Fibroblast of lung (primary cell): Measurements from ENCODE around the gene PRG2. TPM values are rescaled to one million over a fixed set of nuclear protein-coding genes. Genes with fewer than 3 reads are reported as not detected.

Experiments used
- DNase-seq, 2 donors: peaks; one replicate each; pipeline versions ENCODE4 v3.0.0 to v3.0.0-alpha.2; 2010; ENCODE audit warnings: low read depth in 2 of 2
- H2AFZ ChIP-seq: 2 replicates; pipeline ENCODE4 v1.5.1; 2012; ENCODE audit warnings: low read length, control low read depth, inconsistent platforms
- H3K27ac ChIP-seq: 2 replicates; pipeline ENCODE4 v1.5.1; 2011; ENCODE audit warnings: low read length, control low read depth; ENCODE audit not compliant: insufficient read depth
- H3K27me3 ChIP-seq: 2 replicates; pipeline ENCODE4 v1.5.1; 2011; ENCODE audit warnings: mild to moderate bottlenecking, low read length; ENCODE audit not compliant: control insufficient read depth, insufficient read depth
- H3K36me3 ChIP-seq: 2 replicates; pipeline ENCODE4 v1.5.1; 2011; ENCODE audit warnings: low read length; ENCODE audit not compliant: control insufficient read depth, insufficient read depth
- H3K4me1 ChIP-seq: 2 replicates; pipeline ENCODE4 v1.5.1; 2011; ENCODE audit warnings: low read length; ENCODE audit not compliant: control insufficient read depth, insufficient read depth; ENCODE audit errors: extremely low read depth
- H3K4me2 ChIP-seq: 2 replicates; pipeline ENCODE4 v1.5.1; 2011; ENCODE audit warnings: low read length, control low read depth; ENCODE audit not compliant: insufficient read depth; ENCODE audit errors: extremely low read depth
- H3K4me3 ChIP-seq, 4 experiments: fragments of 200-600 bp in 1 of 4; sonication (generic) in 1 of 4; replicated peaks in 1 of 4; 2 replicates each; pipeline ENCODE4 v1.5.1; 2011 to 2016; ENCODE audit warnings: low read length in 4 of 4, low read depth in 3 of 4, mild to moderate bottlenecking in 3 of 4, control low read depth in 2 of 4, inconsistent platforms in 1 of 4, mixed read lengths in 1 of 4; ENCODE audit not compliant: insufficient read depth in 1 of 4; ENCODE audit errors: control extremely low read depth in 1 of 4
- H3K79me2 ChIP-seq: 2 replicates; pipeline ENCODE4 v1.5.1; 2012; ENCODE audit warnings: mild to moderate bottlenecking, low read length, inconsistent platforms; ENCODE audit not compliant: control insufficient read depth, insufficient read depth
- H3K9ac ChIP-seq: 2 replicates; pipeline ENCODE4 v1.5.1; 2011; ENCODE audit warnings: mild to moderate bottlenecking, low read length, control low read depth; ENCODE audit not compliant: insufficient read depth
- H3K9me3 ChIP-seq: 2 replicates; pipeline ENCODE4 v1.5.1; 2012; ENCODE audit warnings: low read depth, low read length; ENCODE audit not compliant: control insufficient read depth, insufficient read depth
- H4K20me1 ChIP-seq: 2 replicates; pipeline ENCODE4 v1.5.1; 2011; ENCODE audit warnings: low read length; ENCODE audit not compliant: control insufficient read depth, insufficient read depth; ENCODE audit errors: extremely low read depth
- CTCF ChIP-seq, 2 donors: IDR thresholded peaks in 1 of 2; conservative IDR thresholded peaks in 1 of 2; 1 replicate in 1 of 2; 2 replicates in 1 of 2; pipeline ENCODE4 v1.5.1; 2011 to 2012; ENCODE audit warnings: low read length in 2 of 2, control low read depth in 1 of 2, inconsistent platforms in 1 of 2, low read depth in 1 of 2, mild to moderate bottlenecking in 1 of 2
- EZH2 ChIP-seq: IDR thresholded peaks from 2 replicates; pipeline ENCODE4 v1.5.1; 2012; ENCODE audit warnings: low read length, control low read depth, mild to moderate bottlenecking; ENCODE audit errors: missing control alignments
- polyA plus RNA-seq, 2 donors: library from polyadenylated mRNA; depleted of rRNA in 1 of 2; stranded (reverse) in 1 of 2; unstranded in 1 of 2; fragments of >200 nt; gene quantifications; 2 replicates each; pipeline ENCODE4 v1.2.1, GENCODE V29; 2011 to 2012; ENCODE audit warnings: missing spikeins in 1 of 2
- total RNA-seq: library from RNA; depleted of rRNA; stranded (reverse); fragments of >200 nt; gene quantifications from 2 replicates; pipeline ENCODE4 v1.2.1, GENCODE V29; 2014

Gene PRG2
- total and polyA plus RNA-seq, 2 donors (not counting 1 experiment from before 2014, with no cell fraction given): not detected

GRCh38 chr11:57343825-57344224, 46.6 kb downstream of the PRG2 start:
- no peaks in the 10 kb centered on the region for H3K36me3 ChIP-seq
- H3K4me3 ChIP-seq: no peak overlapping the region
- no peak for TF ChIP-seq CTCF (conservative IDR thresholded peaks at IDR 0.05 in 1 of 2, IDR thresholded peaks at IDR 0.05 in 1 of 2; ENCODE audit: low read depth in 1 of 2, low read length in 2 of 2)
- no peak for TF ChIP-seq EZH2
- H4K20me1 ChIP-seq: no peaks in the 10 kb centered on the region
- no peaks in the 10 kb centered on the region for H3K4me1 ChIP-seq
- H2AFZ ChIP-seq: no peak overlapping the region
- H3K27me3 ChIP-seq: peaks cover 11% of the 10 kb centered on the region
- no peak overlapping the region for H3K4me2 ChIP-seq
- H3K27ac ChIP-seq: no peak overlapping the region
- no peak overlapping the region for H3K9ac ChIP-seq
- H3K9me3 ChIP-seq: no peaks in the 10 kb centered on the region
- no peaks in the 10 kb centered on the region for H3K79me2 ChIP-seq
- DNase-seq: no peak

- Histone ChIP-seq H3K36me3 (no peaks in the 10 kb centered on the region), H3K27me3 (peaks cover 16% of the 10 kb centered on the region), H3K27ac (no peak overlapping the region), H3K4me1 (no peaks in the 10 kb centered on the region), H3K79me2 (no peaks in the 10 kb centered on the region), H3K4me3 (no peak overlapping the region), H3K4me2 (no peak overlapping the region), H3K9ac (no peak overlapping the region), H3K9me3 (no peaks in the 10 kb centered on the region), H4K20me1 (no peaks in the 10 kb centered on the region), H2AFZ (no peak overlapping the region)
- no peak for DNase-seq
- TF ChIP-seq CTCF (conservative IDR thresholded peaks at IDR 0.05 in 1 of 2, IDR thresholded peaks at IDR 0.05 in 1 of 2; ENCODE audit: low read depth in 1 of 2, low read length in 2 of 2) (no peak), EZH2 (no peak)
Observed at GRCh38 chr11:57342702-57343101, 47.7 kb downstream of the PRG2 start.

GRCh38 chr11:57341250-57341808, 49.1 kb downstream of the PRG2 start:
- no peaks in the 10 kb centered on the region for H3K79me2 ChIP-seq
- H3K4me3 ChIP-seq: no peak overlapping the region
- no peaks in the 10 kb centered on the region for H3K9me3 ChIP-seq
- H3K36me3 ChIP-seq: no peaks in the 10 kb centered on the region
- DNase-seq: no peak
- H2AFZ ChIP-seq: no peak overlapping the region
- H3K27me3 ChIP-seq: peaks cover 16% of the 10 kb centered on the region
- H3K4me2 ChIP-seq: no peak overlapping the region
- H3K4me1 ChIP-seq: peaks cover under 1% of the 10 kb centered on the region
- H4K20me1 ChIP-seq: no peaks in the 10 kb centered on the region
- no peak overlapping the region for H3K27ac ChIP-seq
- no peak overlapping the region for H3K9ac ChIP-seq
- TF ChIP-seq CTCF (conservative IDR thresholded peaks at IDR 0.05 in 1 of 2, IDR thresholded peaks at IDR 0.05 in 1 of 2; ENCODE audit: low read depth in 1 of 2, low read length in 2 of 2) (no peak), EZH2 (no peak)
